Measurements from ENCODE around the gene COPE. TPM values are rescaled to one million over a fixed set of nuclear protein-coding genes. Genes with fewer than 3 reads are reported as not detected.

Gene COPE
- total RNA-seq, 1 donor from 2014 or later = 331 TPM

DNA sequence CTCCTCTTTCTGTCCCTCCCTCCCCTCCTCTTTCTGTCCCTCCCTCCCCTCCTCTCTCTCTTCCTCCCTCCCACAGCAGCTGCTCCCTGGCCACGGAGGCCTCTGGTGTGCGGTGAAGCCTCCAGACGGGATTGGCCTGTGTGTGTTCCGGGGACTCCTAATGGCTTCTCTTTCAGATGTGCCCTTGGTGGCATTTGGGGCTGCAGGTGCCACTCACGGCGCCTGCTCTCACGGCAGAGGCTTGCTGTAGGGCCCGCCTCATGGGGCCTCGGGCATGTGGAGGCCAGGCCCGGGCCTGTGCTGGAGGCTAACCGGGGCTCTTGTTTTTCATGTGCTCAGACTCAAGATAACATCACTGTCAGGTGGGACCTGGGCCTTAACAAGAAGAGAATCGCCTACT, 66.5 kb downstream of the COPE start:
- Histone ChIP-seq H3K27me3 (ENCODE audit: control insufficient read depth, insufficient read depth, low read length) (no peaks in the 10 kb centered on the region), H3K36me3 (ENCODE audit: control insufficient read depth, insufficient read depth, low read length) (peaks cover 66% of the 10 kb centered on the region), H3K4me3 (ENCODE audit: low read depth, low read length) (no peak overlapping the region)
- FAIRE-seq (no peak), DNase-seq (ENCODE audit: low read depth) (no peak)
- TF ChIP-seq, protein P1, sequence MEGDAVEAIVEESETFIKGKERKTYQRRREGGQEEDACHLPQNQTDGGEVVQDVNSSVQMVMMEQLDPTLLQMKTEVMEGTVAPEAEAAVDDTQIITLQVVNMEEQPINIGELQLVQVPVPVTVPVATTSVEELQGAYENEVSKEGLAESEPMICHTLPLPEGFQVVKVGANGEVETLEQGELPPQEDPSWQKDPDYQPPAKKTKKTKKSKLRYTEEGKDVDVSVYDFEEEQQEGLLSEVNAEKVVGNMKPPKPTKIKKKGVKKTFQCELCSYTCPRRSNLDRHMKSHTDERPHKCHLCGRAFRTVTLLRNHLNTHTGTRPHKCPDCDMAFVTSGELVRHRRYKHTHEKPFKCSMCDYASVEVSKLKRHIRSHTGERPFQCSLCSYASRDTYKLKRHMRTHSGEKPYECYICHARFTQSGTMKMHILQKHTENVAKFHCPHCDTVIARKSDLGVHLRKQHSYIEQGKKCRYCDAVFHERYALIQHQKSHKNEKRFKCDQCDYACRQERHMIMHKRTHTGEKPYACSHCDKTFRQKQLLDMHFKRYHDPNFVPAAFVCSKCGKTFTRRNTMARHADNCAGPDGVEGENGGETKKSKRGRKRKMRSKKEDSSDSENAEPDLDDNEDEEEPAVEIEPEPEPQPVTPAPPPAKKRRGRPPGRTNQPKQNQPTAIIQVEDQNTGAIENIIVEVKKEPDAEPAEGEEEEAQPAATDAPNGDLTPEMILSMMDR (IDR thresholded peaks at IDR 0.05; ENCODE audit: insufficient read depth, low read length, severe bottlenecking) = no peak

DNA sequence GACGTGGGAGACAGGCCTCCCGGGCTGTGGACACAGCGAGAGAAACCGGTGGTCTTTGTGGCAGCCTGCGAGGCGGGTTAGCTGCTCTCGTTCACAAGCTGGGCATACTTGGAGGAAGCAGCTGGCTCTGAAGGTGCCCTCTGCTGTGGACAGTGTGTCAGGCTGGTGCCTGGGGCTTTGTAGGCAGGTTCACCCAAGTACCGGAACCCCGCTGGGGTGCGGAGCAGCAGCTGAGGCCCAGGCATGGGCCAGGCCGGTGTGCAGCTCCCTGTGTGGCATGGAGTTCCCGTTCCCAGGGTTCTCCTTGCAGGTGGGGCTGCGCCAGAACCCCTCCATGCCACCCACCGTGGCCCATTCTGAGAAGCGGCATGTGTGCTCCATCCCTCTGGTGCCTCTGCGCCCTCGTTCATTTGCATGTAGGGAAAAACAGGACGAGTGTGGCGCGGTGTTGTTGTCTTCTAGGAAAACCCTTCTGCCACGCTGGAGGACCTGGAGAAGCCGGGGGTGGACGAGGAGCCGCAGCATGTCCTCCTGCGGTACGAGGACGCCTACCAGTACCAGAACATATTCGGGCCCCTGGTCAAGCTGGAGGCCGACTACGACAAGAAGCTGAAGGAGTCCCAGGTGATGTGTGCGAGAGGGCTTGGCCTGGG, 67.4 kb downstream of the COPE start:
- FAIRE-seq (no peak), DNase-seq (ENCODE audit: low read depth) (no peak)
- TF ChIP-seq, protein P1 (IDR thresholded peaks at IDR 0.05; ENCODE audit: insufficient read depth, low read length, severe bottlenecking) = no peak
- Histone ChIP-seq H3K36me3 (ENCODE audit: control insufficient read depth, insufficient read depth, low read length) (peaks cover 58% of the 10 kb centered on the region), H3K4me3 (ENCODE audit: low read depth, low read length) (no peak overlapping the region), H3K27me3 (ENCODE audit: control insufficient read depth, insufficient read depth, low read length) (no peaks in the 10 kb centered on the region)

DNA sequence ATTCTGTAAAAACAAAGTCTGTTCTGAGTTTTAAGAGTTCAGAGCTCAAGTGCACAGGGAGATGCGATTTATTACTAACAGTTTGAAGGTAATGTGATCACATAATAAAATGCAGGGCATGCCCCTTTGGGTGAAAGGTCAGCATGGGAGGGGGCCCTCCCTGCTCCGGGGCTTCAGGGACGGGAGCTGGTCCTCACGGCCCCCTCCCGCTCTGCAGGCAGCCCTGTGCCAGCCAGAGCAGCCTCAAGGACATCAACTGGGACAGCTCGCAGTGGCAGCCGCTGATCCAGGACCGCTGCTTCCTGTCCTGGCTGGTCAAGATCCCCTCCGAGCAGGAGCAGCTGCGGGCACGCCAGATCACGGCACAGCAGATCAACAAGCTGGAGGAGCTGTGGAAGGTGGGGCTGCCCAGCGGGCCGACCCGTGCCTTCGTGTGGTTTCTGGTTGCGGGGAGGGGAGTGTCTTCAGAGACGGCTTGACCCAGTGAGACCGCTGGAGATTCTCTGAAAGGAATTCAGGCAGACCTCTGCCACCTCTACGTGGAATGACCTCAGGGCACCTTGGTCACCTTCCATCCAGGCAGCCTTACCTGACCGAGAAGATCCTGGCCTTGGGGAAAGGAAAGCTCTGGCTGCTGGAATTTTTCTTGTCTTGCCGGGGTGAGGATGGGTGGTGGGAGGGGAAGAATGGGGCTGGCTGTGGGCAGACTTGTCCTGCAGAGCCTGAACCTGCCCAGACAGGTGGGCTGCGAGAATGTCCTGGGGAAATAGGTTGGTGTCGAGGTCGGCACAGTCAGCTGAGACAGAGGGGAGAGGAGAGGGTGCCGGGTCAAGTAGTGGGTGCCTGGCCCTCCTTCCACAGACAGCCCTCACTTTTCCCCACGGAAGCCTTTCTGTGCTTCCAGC, 68.5 kb downstream of the COPE start:
- DNase-seq (ENCODE audit: low read depth) (peak; percentile 45), FAIRE-seq (no peak)
- Histone ChIP-seq H3K27me3 (ENCODE audit: control insufficient read depth, insufficient read depth, low read length) (no peaks in the 10 kb centered on the region), H3K36me3 (ENCODE audit: control insufficient read depth, insufficient read depth, low read length) (peaks cover 51% of the 10 kb centered on the region), H3K4me3 (ENCODE audit: low read depth, low read length) (no peak overlapping the region)
- TF ChIP-seq, protein P1 (IDR thresholded peaks at IDR 0.05; ENCODE audit: insufficient read depth, low read length, severe bottlenecking) = no peak

DNA sequence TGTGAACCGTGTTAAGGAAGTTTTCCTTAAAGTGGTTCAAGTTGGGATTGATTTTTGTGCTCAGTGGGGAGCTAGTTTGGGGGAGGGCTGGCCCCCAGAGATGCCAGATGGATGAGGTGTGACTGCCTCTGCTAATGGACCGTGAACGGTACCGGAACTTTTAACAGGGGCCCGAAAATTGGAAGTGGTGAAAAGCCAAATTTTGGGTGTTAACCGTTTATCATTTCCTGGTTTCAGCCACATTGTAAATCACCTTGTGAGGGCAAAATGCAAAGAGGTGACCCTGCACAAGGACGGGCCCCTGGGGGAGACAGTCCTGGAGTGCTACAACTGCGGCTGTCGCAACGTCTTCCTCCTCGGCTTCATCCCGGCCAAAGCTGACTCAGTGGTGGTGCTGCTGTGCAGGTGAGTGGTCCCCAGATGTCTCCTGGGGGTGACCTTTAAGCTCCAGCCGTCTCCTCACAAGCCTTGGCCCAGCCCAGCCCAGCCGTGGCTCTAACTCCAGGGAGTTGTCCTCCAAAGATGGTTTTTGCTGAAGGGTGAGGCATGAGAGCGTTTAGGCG, 69.3 kb downstream of the COPE start:
- no peak for DNase-seq (ENCODE audit: low read depth)
- Histone ChIP-seq H3K36me3 (ENCODE audit: control insufficient read depth, insufficient read depth, low read length) (peaks cover 43% of the 10 kb centered on the region), H3K4me3 (ENCODE audit: low read depth, low read length) (no peak overlapping the region), H3K27me3 (ENCODE audit: control insufficient read depth, insufficient read depth, low read length) (no peaks in the 10 kb centered on the region)
- TF ChIP-seq, protein P1 (IDR thresholded peaks at IDR 0.05; ENCODE audit: insufficient read depth, low read length, severe bottlenecking) = no peak
- FAIRE-seq = no peak

Other genes starting within 250 kb of the COPE start
- gene CRTC1, start 235.7 kb downstream of the COPE start, total RNA-seq = 0.79 and 1.3 TPM in 2 replicates
- gene COMP, start 128.1 kb downstream of the COPE start, total RNA-seq = not detected in 2 replicates
- gene UPF1, start 87.4 kb downstream of the COPE start, total RNA-seq = 80.9 and 82.9 TPM in 2 replicates
- gene CERS1, start 23.2 kb downstream of the COPE start, total RNA-seq = 0.13 and 0.26 TPM in 2 replicates
- gene DDX49, start 328 bp upstream of the COPE start, total RNA-seq = 68.4 and 76.1 TPM in 2 replicates
- 79.0 and 129 TPM in 2 replicates for gene HOMER3, start 21.8 kb upstream of the COPE start, total RNA-seq
- 19.5 and 21.6 TPM in 2 replicates for gene SUGP2, start 114.1 kb upstream of the COPE start, total RNA-seq
- 37.5 and 78.2 TPM in 2 replicates for gene ARMC6, start 114.2 kb upstream of the COPE start, total RNA-seq
- 1.3 TPM in 2 replicates for gene SLC25A42, start 144.6 kb upstream of the COPE start, total RNA-seq
- 25.7 and 28.7 TPM in 2 replicates for gene TMEM161A, start 219.1 kb upstream of the COPE start, total RNA-seq

Data from bronchial epithelial cell (primary cell).